ENCODE results near the gene CNGB1. TPM values are rescaled to one million over a fixed set of nuclear protein-coding genes. Genes with fewer than 3 reads are reported as not detected.
"Not testable (repeated sequence)": the region's sequence is repeated elsewhere in the genome, so short reads cannot be mapped to it uniquely, and the experiment has no call there.

Gene CNGB1
- total RNA-seq, 4 donors from 2014 or later, result 0.14 to 1.9 (median 0.87) TPM

- Histone ChIP-seq H3K27ac (no peak overlapping the region), H3K4me1 (no peaks in the 10 kb centered on the region), H3K9me3 (no peaks in the 10 kb centered on the region), H3K36me3 (no peaks in the 10 kb centered on the region), H3K4me3 (no peak overlapping the region), H3K27me3 (no peaks in the 10 kb centered on the region)
- TF ChIP-seq POLR2A (IDR thresholded peaks at IDR 0.05) (no peak), EP300 (IDR thresholded peaks at IDR 0.05; ENCODE audit: low read depth) (no peak), POLR2AphosphoS5 (IDR thresholded peaks at IDR 0.05) (no peak)
- TF ChIP-seq, protein P1, sequence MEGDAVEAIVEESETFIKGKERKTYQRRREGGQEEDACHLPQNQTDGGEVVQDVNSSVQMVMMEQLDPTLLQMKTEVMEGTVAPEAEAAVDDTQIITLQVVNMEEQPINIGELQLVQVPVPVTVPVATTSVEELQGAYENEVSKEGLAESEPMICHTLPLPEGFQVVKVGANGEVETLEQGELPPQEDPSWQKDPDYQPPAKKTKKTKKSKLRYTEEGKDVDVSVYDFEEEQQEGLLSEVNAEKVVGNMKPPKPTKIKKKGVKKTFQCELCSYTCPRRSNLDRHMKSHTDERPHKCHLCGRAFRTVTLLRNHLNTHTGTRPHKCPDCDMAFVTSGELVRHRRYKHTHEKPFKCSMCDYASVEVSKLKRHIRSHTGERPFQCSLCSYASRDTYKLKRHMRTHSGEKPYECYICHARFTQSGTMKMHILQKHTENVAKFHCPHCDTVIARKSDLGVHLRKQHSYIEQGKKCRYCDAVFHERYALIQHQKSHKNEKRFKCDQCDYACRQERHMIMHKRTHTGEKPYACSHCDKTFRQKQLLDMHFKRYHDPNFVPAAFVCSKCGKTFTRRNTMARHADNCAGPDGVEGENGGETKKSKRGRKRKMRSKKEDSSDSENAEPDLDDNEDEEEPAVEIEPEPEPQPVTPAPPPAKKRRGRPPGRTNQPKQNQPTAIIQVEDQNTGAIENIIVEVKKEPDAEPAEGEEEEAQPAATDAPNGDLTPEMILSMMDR (IDR thresholded peaks at IDR 0.05), result no peak
- intact Hi-C loops (cut with DNase I; ENCODE audit: low total_unique reads), result no loop called here
- DNase-seq, result no peak
- in situ Hi-C loops (cut with MboI; ENCODE audit: low pct_ligation_motif_present in 1 of 4, low pct_unique_long_range_greater_than_20kb in 1 of 4, low sequenced_read_pairs in 3 of 4), result loop anchor here in 1 of 4 donors (25.0 kb wide), 1 partner anchor 193 kb away; no protein-coding TSS in a partner anchor
- 92% methylated on average over 6 of the region's 6 CpGs; no CpG with 5 or more reads in 1 of the 2 donors for WGBS, 2 donors (ENCODE audit: low coverage in 1 of 2)
Observed at GRCh38 chr16:57918994-57919393, 51.9 kb downstream of the CNGB1 start.

DNA sequence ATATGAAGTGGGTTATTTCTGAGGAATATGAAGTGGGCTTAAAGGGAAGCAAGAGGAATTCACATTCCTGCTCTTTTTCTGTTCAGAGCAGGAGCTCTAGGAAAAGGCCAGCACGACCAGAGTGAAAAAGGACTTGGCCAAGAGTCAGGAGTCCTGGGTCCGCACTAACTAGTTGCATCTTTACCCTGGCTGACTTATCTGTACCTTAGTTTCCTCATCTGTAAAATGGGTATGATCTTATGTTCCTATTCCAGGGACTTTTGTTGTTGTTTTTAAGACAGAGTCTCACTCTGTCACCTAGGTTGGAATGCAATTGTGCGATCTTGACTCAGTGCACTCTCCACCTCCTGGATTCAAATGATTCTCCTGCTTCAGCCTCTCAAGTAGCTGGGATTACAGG, 52.5 kb downstream of the CNGB1 start:
- Histone ChIP-seq H3K4me3 (no peak overlapping the region), H3K27ac (no peak overlapping the region), H3K9me3 (no peaks in the 10 kb centered on the region), H3K36me3 (no peaks in the 10 kb centered on the region), H3K27me3 (no peaks in the 10 kb centered on the region), H3K4me1 (no peaks in the 10 kb centered on the region)
- WGBS, 2 donors (ENCODE audit: low coverage in 1 of 2), result 89 to 94% methylated on average over 2 to 3 of the region's 3 CpGs
- in situ Hi-C loops (cut with MboI; ENCODE audit: low pct_ligation_motif_present in 1 of 4, low pct_unique_long_range_greater_than_20kb in 1 of 4, low sequenced_read_pairs in 3 of 4) (loop anchor here in 1 of 4 donors (25.0 kb wide), 1 partner anchor 194 kb away; no protein-coding TSS in a partner anchor), intact Hi-C loops (cut with DNase I; ENCODE audit: low total_unique reads) (no loop called here)
- TF ChIP-seq EP300 (IDR thresholded peaks at IDR 0.05; ENCODE audit: low read depth) (no peak), POLR2AphosphoS5 (IDR thresholded peaks at IDR 0.05) (no peak), POLR2A (IDR thresholded peaks at IDR 0.05) (no peak)
- TF ChIP-seq, protein P1 (IDR thresholded peaks at IDR 0.05), result no peak
- DNase-seq, result no peak

- in situ Hi-C loops (cut with MboI; ENCODE audit: low pct_ligation_motif_present in 1 of 4, low pct_unique_long_range_greater_than_20kb in 1 of 4, low sequenced_read_pairs in 3 of 4), result loop anchor here in 1 of 4 donors (25.0 kb wide), 1 partner anchor 194 kb away; no protein-coding TSS in a partner anchor
- DNase-seq, result not testable (repeated sequence)
Observed at GRCh38 chr16:57917929-57918328, 53.0 kb downstream of the CNGB1 start.

DNA sequence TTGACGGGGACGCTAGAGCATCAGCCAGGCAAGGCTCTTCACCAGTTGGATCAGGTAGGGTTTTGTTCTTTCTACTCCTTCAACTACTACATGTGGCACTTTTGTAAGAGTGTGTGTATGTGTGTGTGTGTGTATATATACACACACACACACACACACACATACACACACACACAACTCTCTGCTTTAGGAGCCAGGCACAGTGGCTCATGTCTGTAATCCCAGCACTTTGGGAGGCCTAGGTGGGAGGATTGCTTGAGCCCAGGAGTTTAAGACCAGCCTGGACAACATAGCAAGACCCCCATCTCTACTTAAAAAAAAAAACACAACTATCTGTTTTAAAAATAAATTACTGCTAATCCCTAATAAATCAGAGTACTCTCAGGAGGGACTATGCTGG, 53.4 kb downstream of the CNGB1 start:
- DNase-seq; H3K36me3 ChIP-seq; H3K27me3 ChIP-seq; H3K4me1 ChIP-seq; H3K4me3 ChIP-seq; intact Hi-C loops (cut with DNase I; ENCODE audit: low total_unique reads); H3K9me3 ChIP-seq; H3K27ac ChIP-seq: not testable (repeated sequence)
- in situ Hi-C loops (cut with MboI; ENCODE audit: low pct_ligation_motif_present in 1 of 4, low pct_unique_long_range_greater_than_20kb in 1 of 4, low sequenced_read_pairs in 3 of 4), result loop anchor here in 1 of 4 donors (25.0 kb wide), 1 partner anchor 195 kb away; no protein-coding TSS in a partner anchor
- 97% methylated on average over 2 of the region's 2 CpGs; no CpG with 5 or more reads in 1 of the 2 donors for WGBS, 2 donors (ENCODE audit: low coverage in 1 of 2)

More at GRCh38 chr16:57917929-57918328, 53.0 kb downstream of the CNGB1 start:
- H3K4me3 ChIP-seq; H3K4me1 ChIP-seq; H3K27ac ChIP-seq; H3K9me3 ChIP-seq; H3K36me3 ChIP-seq; intact Hi-C loops (cut with DNase I; ENCODE audit: low total_unique reads); H3K27me3 ChIP-seq: not testable (repeated sequence)

GRCh38 chr16:57916735-57917438, 54.0 kb downstream of the CNGB1 start:
- 44 to 61% methylated on average over 3 to 17 of the region's 17 CpGs for WGBS, 2 donors (ENCODE audit: low coverage in 1 of 2)
- DNase-seq, result no peak
- intact Hi-C loops (cut with DNase I; ENCODE audit: low total_unique reads), result no loop called here

More at GRCh38 chr16:57916735-57917438, 54.0 kb downstream of the CNGB1 start:
- H3K27ac ChIP-seq, result no peak overlapping the region
- H3K4me1 ChIP-seq, result no peaks in the 10 kb centered on the region
- no peaks in the 10 kb centered on the region for H3K36me3 ChIP-seq
- H3K27me3 ChIP-seq, result no peaks in the 10 kb centered on the region
- H3K4me3 ChIP-seq, result no peak overlapping the region
- TF ChIP-seq, protein P1 (IDR thresholded peaks at IDR 0.05), result no peak
- TF ChIP-seq EP300 (IDR thresholded peaks at IDR 0.05; ENCODE audit: low read depth) (no peak), POLR2AphosphoS5 (IDR thresholded peaks at IDR 0.05) (no peak), POLR2A (IDR thresholded peaks at IDR 0.05) (no peak)
- in situ Hi-C loops (cut with MboI; ENCODE audit: low pct_ligation_motif_present in 1 of 4, low pct_unique_long_range_greater_than_20kb in 1 of 4, low sequenced_read_pairs in 3 of 4), result loop anchor here in 1 of 4 donors (25.0 kb wide), 1 partner anchor 195 kb away; no protein-coding TSS in a partner anchor
- no peaks in the 10 kb centered on the region for H3K9me3 ChIP-seq
